Lower leg skin (tissue), 4 donors: Measurements from ENCODE around the gene NRN1L. TPM values are rescaled to one million over a fixed set of nuclear protein-coding genes. Genes with fewer than 3 reads are reported as not detected.
A peak's percentile ranks its signal among the peaks of the same experiment; 100 is the strongest.

ENCODE experiments used
- DNase-seq, 2 donors: peaks; one replicate each; pipeline ENCODE4 v3.0.0-alpha.2; 2019; ENCODE audit warnings: low spot score in 2 of 2
- H3K4me3 ChIP-seq: fragments of 200-600 bp; sonication (generic); 2 replicates; pipeline ENCODE4 v1.5.1; 2017; ENCODE audit warnings: mild to moderate bottlenecking, low read depth; ENCODE audit not compliant: poor library complexity, severe bottlenecking
- CTCF ChIP-seq, 3 donors: fragments of 450-650 bp; IDR thresholded peaks; one replicate each; pipeline ENCODE4 v1.5.1; 2016; ENCODE audit warnings: antibody characterized with exemption in 3 of 3, mild to moderate bottlenecking in 3 of 3, moderate library complexity in 2 of 3
- POLR2A ChIP-seq, 2 donors: fragments of 450-650 bp; IDR thresholded peaks; one replicate each; pipeline ENCODE4 v1.6.1; 2016 to 2017; ENCODE audit warnings: antibody characterized with exemption in 2 of 2, mild to moderate bottlenecking in 1 of 2, moderate library complexity in 1 of 2
- WGBS, 2 donors: methylation state at CpG; one replicate each; pipeline ENCODE4 v1.1.5; 2018; 5-methylcytosine and 5-hydroxymethylcytosine counted together
- intact Hi-C: fragments of 100-400 bp; cut with DNase I; formaldehyde crosslinking; loops from one replicate; pipeline ENCODE4 v1.15.0; 2023; ENCODE audit warnings: low total_unique reads
- total RNA-seq, 4 donors: library from RNA; depleted of rRNA; stranded (reverse); fragments of >200 nt; gene quantifications; one replicate each; pipeline ENCODE4 v1.1.0, GENCODE V29; 2016

The NRN1L gene
- total RNA-seq, 4 donors from 2014 or later = 0.65 to 3.7 (median 0.80) TPM; not detected in 1

- H3K4me3 ChIP-seq = no peak overlapping the region
- no peak for DNase-seq
- TF ChIP-seq POLR2A (IDR thresholded peaks at IDR 0.05) (no peak), CTCF (IDR thresholded peaks at IDR 0.05) (no peak)
- WGBS, 2 donors = 76 to 87% methylated on average over 16 to 17 of the region's 18 CpGs
- intact Hi-C loops = loop anchor here (5.0 kb wide), 1 partner anchor 45 kb away; no protein-coding TSS in a partner anchor
These were observed 2.1 kb upstream of the NRN1L start for GRCh38 chr16:67882374-67883145.

DNA sequence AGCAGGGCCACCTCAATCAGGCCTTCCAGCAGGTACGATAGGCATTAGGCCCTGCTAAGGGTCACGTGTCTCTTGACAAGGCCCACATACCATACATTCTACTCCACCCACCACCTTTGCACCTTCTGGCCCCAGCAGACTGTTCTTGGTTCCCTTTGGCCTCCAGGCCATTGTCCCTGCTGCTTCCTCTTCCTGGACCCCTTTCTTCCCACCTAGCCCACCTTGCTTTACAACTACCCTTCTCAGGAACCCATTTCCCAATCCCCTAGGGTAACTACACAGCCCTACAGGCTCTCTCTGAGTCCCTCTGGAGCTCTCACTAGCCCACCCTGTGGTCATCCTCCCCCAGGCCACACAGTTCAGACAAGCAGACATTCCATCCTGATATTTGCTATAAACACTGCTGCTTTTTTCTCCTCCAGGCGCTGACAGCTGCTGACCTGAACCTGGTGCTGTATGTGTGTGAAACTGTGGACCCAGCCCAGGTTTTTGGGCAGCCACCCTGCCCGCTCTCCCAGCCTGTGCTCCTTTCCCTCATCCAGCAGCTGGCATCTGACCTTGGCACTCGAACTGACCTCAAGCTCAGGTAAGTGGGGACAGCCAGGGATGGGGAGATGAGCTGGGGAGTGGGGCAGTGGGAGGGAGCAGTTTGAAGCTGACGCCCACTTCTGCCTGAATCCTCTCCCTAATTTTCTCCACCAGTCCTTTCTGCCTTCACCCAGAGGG is 1.4 kb upstream of the NRN1L start:
- 75 to 79% methylated on average over 6 of the region's 6 CpGs for whole genome bisulfite sequencing, 2 donors
- H3K4me3 ChIP-seq = no peak overlapping the region
- intact Hi-C loops = loop anchor here (5.0 kb wide), 1 partner anchor 44 kb away; no protein-coding TSS in a partner anchor
- DNase-seq = no peak
- TF ChIP-seq POLR2A (IDR thresholded peaks at IDR 0.05) (no peak), CTCF (IDR thresholded peaks at IDR 0.05) (no peak)

DNA sequence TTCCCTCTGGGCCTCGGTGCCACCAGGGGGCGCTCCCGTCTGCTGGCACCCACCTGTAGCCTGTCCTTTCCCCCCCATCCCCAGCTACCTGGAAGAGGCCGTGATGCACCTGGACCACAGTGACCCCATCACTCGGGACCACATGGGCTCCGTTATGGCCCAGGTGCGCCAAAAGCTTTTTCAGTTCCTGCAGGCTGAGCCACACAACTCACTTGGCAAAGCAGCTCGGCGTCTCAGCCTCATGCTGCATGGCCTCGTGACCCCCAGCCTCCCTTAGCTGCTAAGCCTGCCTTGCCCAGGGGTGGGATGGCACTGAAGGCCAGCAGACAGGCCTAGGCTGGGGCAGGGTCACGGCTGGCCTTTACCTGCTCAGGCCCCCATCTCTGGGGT is 818 bp upstream of the NRN1L start:
- WGBS, 2 donors = 47 to 55% methylated on average over 8 to 11 of the region's 11 CpGs
- TF ChIP-seq POLR2A (IDR thresholded peaks at IDR 0.05) (no peak), CTCF (IDR thresholded peaks at IDR 0.05) (peak in 1 of 3 donors; percentile 8)
- peak in 1 of 2 donors; percentile 87 for DNase-seq
- intact Hi-C loops = loop anchor here (5.0 kb wide), 1 partner anchor 43 kb away; no protein-coding TSS in a partner anchor
- H3K4me3 ChIP-seq = no peak overlapping the region

- intact Hi-C loops = no loop called here
- no peak for DNase-seq
- WGBS, 2 donors = 91 to 95% methylated on average over 12 of the region's 12 CpGs
- no peak overlapping the region for H3K4me3 ChIP-seq
- TF ChIP-seq POLR2A (IDR thresholded peaks at IDR 0.05) (no peak), CTCF (IDR thresholded peaks at IDR 0.05) (no peak)
These were observed 860 bp downstream of the NRN1L start for GRCh38 chr16:67885545-67885944.

- DNase-seq = no peak
- no peak overlapping the region for H3K4me3 ChIP-seq
- WGBS, 2 donors = 96% methylated on average over 7 to 12 of the region's 19 CpGs
- intact Hi-C loops = no loop called here
- TF ChIP-seq CTCF (IDR thresholded peaks at IDR 0.05) = no peak
- no peak for TF ChIP-seq POLR2A (IDR thresholded peaks at IDR 0.05)
These were observed 1.3 kb downstream of the NRN1L start for GRCh38 chr16:67885976-67886375.
